ENCODE data around the gene RHBDF2.

Gene RHBDF2

DNA sequence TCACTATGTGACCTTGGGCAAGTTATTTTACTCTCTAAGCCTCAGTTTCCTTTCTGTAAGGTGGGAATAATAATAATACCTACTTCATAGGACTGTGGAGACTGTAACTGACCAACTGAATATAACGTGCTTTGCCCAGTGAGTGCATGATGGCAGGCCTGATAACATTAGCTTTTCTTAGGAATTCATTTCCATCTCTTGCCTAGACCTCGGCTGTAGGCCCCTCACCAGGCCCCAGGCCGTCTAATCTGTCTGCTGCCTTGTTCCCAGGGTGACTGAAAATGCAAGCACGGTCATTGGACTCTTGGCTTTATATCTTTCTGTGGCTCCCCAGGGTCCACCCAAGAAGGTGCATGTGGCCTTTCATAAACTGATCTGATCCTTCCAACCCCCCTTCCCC lies 41.5 kb downstream of the RHBDF2 start:
- DNase-seq (ENCODE audit: low read depth) = no peak

DNA sequence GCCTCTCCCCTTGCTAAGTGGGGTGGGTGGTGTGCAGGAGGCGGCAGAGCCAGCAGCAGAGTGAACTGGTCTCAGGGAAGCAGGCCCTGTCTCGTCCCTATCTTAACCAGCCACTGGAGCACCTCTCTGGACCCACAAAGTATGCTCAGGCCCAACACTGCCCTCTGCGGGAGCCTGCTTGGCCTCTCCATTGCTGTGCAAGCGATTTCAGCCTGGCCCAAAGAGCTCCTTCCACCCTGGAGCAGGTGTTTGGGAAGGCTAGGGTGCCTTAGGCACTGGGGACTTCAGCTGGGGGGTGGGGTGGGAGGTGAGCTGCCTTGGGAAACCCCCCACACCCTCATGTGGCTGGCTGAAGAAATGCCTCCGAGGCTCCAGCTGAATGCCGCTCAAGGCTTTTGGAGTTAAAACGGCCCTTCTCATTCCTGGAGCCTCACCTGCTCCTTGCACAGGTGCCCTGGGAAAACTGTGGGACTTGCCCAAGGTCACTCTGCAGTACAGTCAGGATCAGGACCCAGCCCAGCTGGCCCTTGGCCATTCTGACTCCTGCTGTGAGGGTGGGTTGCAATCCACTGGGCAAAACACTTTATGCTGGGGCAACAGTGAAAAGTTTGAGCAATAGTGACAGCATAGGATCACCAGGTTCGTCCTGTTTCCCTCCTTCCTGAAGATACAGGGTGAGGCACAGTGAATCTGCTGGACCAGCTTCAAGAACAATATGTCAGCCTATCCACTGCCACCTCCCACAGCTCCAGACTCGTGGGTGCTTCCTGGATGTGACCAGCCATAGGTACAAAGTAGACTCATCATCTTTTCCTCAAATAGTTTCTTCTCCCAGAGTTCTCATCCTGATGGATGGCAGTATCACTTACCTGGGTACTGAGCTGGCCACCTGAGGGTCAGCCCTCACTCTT lies 42.4 kb downstream of the RHBDF2 start:
- no peak for DNase-seq (ENCODE audit: low read depth)

DNA sequence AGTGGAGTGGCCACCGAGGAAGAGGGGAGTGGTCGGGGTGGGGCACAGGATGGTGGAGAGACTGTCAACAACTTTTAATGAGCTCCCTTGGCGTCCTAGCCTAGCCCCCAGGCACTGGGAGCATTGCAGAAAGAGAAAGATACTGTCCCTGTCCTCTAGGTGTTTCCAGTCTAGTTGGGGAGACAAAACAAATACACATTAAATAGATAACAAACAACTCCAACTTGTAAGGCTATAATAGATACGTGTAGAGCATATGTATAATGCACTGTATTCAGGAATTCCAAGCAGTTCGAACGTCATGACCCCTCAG lies 47.8 kb downstream of the RHBDF2 start:
- no peak for DNase-seq (ENCODE audit: low read depth)

DNA sequence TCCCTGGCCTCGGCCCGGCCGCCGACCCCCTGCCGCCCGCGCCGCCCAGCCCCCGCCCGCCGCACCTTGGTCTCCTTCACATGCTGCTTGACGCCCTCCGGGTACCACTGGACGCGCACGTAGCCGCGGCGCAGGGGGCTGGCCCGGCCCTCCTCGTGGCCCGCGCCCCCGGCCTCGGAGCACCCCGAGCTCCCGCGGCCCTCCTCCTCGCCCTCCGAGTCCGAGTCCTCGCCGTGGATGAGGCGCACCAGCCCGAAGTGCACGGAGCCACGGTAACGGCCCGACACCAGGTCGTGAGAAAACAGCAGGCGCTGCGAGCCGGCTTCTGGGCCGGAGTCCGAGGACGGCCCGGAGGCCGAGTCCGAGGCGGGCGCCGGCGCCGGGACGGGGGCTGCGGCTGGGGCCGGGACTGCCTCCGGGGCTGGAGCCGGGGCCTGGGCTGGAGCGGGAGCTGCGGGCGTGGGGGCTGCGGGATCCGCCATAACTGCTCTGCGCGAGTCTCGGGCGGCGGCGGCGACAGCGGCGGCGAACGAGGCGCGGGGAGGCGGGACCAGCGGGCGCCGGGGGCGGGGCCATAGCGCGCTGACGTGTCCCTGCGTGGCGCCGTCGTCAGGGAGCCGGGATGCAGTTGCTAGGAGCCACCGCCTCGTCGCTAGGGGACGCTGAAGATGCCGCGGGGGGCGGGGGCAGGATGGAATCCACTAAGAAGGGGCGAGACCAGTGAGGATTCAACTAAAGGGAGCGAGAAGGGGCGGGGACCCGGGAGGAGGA lies 48.4 kb downstream of the RHBDF2 start, which contains the start of gene UBE2O:
Gene UBE2O, minus strand, starts transcription at position 493 of the 771 bp plus-strand sequence. Its CDS starts 11 bp downstream, at position 482.
- DNase-seq (ENCODE audit: low read depth) = peak; percentile 82

DNA sequence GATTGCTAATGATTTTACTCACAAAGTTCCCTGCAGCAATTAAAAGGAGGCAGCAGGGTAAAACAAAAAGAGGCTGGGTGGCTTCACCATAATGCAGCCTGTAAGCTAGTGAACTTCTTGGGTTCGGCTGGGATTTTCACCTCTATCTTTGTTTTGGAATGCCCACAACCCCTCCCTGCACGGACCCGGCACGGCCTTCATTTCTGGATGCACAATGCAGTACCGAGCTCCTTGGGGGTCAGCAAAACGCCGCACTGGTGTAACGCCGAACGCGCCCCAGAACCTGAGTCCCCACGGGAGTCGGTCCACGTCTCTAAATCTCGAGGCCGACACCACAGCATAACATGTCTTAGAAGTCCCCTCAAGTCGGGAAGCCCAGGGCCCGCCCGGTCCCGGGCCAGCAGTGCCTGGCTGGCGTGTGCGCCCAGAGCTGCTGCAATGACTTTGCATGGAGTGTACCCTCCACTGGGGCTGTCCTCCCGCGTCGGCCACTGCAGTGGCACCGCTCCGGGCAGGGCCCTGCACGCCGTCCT lies 49.0 kb downstream of the RHBDF2 start:
- DNase-seq (ENCODE audit: low read depth) = no peak

DNA sequence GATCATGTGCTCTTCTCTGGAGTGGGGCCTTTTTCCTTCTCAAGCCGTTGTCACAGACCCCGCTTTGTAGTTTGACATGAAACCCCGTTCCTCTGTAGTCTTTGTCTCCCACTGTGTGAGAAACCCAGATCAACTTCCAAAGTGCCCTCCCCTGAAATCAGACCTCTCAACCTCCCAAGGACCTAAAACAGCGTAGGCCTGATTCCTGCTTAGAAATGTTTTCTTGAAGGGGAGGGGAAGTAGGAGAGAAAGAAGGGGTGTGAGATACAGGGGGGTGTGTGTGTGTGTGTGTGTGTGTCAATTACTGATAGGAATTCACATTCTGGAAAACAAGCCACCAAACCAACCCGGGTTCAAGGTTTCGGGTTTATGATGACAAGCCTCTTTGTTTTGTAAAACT lies 49.7 kb downstream of the RHBDF2 start:
- no peak for DNase-seq (ENCODE audit: low read depth)

DNA sequence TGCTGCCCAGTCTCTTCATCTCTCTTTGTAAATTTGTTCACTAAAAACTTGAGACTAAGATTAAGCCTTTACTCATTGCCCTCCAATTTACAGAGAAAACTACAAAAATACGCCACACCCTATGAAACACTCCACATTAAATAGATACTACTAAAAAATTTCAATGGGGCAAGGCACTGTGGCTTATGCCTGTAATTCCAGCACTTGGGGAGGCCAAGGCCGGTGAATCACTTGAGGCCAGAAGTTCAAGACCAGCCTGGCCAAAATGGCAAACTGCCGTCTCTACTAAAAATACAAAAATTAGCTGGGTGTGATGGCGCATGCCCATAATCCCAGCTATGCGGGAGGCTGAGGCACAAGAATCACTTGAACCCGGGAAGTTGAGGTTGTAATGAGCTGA lies 52.1 kb downstream of the RHBDF2 start:
- no peak for DNase-seq (ENCODE audit: low read depth)

DNA sequence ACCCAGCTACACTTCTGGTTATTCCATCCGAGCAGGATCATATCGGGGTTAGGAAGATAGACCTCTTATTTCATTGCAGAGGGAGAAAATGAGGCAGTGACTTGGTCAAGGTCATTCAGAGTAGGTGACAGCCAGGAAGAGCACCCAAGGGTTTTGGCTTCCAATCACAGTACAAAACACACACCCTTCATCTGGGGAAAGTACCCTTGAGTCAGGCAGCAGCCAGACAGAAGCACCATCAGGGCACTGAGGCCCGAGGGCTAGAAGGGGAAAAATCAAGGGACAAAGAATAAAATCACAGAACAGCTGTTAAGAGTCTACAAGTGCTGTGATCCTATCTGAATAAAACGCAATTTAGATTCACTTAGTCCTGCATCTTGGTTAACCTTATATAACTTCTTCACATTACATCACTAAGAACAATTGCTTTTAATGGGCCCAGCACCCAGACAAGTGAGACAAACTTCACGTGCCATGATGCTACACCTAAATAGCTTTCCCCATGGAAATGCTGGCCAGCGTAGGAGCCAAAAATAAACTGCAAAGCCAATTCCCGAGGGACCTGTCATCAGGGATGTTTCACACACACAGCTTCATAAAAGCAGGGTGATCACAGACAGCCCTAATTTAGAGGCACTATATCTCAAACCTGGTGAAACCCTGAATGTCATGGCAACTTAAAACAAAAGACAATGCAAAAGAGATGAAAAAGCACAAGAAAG lies 53.1 kb downstream of the RHBDF2 start:
- DNase-seq (ENCODE audit: low read depth) = no peak

DNA sequence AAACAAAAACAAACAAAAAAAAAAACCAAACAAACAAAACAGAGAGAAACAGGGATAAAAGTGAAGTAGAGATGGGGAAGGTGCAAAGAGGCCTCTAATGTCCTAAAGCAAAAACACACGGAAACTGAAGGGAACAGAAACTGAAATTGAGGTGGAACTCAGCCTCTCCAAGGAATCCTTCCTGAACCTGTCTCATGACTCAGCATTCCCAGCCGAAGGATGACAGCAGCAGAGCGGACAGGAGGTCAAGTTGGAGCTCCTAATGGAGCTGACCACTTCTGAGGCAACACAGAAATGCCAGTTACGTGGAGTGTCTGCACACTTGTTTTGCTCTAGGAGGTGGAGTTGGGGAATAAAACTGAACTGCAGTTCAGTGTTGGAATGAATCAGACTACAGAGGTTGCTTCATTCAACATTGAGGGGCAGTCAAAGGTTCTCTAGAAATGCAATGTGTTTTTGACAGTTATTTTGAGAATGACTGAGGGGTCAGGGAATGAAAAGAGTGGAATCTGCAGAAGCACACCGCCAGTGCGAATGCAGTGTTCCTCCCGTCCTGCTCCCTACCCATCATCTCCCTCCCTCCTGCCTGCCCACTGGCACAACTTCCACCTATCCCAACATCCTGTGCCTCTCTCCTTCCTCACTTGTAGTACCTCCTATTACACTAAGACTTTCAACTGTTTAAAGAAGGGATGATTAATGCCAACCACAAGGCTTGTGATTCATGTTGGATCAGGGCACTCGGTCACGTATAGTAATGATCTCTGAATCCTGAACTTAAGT lies 54.6 kb downstream of the RHBDF2 start:
- DNase-seq (ENCODE audit: low read depth) = no peak

DNA sequence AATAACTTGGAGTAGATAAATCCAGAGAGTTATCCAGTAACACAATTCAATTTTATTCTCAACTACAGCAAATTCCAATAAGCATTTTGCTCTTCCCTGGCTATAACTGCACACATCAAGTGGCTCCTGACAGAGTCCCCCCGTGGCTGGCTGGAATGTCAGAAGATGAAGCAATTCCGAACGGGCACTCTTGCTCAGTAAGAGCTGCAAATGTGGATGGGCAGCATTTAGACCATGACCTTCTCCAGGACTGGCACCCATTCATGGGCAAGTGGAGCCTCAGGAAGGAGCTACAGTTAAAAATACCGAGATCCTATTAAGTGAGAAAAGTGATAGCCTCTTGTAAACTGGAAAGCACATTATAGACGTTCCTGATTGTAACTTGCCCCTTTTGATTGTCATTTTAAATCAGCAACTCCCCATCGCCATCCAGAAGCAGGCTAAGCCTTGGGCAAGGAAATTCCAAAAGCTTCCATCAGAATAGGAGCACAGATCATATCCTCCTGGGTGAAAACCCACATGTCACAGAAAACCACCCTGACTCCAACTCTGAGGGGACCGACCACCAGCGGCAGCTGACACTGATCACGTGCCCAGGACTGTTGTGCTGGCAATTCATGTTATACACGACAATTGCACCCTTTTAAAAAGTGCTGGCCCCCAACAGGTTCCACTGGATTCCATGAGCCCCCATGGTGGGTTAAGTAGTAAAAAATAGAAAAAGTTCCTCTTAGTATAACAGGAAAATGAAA lies 55.4 kb downstream of the RHBDF2 start:
- no peak for DNase-seq (ENCODE audit: low read depth)

DNA sequence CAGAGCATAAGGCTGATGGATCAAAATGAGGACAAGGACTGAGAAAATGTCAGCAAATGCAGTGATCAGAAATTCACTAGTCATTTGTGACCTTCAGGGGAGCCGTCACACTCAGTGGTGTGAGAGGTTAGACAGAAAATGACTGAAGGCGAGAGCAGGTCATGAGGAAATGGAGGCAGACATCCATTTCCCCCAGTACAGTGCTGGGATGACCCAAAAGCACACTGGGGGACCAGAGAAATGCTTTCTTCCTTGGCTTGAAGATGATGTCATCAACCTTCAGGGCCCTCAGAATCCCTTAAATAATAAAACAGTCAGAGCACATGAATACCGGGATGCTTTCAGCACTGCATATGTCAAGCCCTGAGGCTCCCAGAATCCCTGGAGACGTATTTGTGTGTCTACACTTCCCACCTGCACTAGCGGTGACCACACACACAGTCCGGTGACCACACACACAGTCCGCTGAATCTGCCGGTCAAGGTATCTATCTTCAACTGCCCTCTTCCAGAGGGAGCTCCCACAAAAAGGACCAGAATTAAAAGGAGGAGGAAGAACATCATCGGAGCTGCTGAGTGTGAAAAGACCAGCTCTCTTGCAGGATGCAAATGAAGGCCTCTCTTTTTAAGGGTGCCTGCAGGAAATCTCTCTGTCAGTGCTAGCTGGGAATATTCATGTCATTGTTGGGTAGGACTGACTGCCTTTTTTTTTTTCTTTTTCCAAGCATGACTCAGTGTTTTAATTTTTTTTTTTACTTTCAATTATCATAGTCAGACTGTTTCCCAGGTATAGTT lies 56.5 kb downstream of the RHBDF2 start:
- no peak for DNase-seq (ENCODE audit: low read depth)

DNA sequence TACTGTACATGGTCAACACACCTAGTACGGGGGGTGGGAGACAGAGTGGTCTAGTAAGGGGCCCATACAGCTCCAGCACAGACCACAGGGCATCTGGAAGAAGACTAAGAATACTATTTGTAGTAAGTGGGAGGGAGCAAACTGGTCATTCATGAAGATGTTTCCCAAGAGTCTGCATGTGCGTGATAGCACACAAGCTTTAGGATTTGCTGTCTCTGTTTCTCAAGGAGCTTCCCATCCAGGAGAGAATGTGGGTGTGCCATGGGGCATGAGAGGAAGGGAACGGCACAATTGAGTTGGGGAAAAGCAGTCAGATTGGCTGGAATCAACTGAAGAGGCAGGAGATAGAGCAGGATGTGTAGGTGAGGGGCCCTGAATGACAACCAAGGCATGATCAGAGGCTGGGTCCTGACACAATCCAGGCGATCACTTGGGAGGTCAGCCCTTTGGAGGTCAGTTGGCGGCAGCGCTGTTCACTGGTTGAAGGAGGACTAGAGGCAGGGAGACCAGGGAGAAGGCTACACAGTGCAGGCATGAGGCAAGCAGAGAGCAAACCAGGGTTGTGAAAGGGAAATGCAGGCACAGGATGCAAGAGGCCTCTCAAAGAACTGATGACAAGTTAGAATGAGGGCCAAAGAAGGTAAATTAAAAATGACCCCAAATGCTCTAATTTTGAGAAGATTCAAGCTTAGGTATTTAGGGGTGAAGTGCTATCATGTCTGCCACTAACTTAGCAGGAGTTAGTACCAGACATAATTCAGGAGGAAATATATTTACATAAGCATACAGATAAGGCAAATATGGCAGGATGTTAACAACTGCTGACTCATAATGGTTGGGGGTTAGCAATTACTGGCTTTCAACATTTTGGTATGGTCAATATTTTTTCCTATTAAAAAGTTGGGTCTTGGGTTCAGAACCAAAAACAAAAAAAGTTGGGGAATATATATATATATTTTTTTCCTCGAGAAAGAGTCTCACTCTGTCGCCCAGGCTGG lies 58.6 kb downstream of the RHBDF2 start:
- no peak for DNase-seq (ENCODE audit: low read depth)

DNA sequence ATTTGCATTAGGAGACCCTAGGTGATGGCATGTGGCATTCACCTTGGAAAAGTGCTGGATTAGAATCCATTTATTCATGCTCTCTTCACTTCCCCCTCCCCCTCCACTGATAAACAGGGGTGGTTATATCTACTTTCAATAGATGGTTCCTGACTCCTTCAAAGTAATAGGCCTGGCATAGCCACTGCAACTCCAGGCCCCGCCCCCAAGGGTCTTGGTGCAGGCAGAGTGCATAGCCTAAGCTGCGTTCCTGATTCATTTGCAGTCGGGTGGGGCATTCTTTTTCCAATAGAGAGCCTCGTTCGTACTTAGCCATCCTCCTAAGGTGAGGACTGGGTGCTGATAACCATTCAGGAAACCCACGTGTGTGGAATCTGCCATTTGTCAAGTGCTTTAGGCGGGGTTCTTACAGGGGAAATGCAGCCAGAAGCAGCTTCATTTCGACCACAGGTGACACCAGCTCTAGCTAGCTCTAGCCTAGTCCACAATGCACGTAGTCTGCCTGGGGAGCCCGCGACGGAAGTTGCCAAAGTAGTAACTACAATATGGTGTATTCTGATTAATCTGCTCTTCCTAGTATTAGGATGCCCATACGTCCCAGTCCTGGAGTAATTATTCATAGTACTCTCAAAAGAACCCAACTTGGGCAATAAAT lies 59.4 kb downstream of the RHBDF2 start:
- no peak for DNase-seq (ENCODE audit: low read depth)

DNA sequence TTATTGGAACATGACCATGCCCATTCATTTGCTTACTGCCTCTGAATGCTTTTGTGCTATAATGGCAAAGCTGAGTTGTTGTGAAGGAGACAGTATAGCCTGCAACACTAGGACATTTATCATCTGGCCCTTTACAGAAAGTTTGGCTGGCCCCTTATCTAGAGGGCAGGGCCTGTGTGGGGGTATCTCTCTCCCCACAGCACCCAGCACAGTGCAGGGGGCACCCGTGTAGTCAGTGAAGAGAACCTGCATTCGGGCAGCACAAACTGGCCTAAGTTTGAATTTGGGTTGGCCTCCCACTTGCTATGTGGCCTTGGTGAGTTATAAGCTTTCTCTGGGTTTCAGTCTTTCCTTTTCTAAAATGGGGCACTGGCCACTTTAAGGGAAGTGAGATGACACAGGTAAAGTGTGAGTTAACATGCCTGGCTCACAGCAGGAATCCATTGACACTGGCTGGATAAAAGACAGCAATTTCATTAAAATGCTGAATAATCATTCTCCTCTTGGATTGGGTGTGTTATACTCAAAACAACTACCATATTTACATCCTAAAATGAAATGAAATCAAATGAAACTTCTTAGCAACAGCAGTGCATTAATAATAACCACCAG lies 60.4 kb downstream of the RHBDF2 start:
- DNase-seq (ENCODE audit: low read depth) = no peak

DNA sequence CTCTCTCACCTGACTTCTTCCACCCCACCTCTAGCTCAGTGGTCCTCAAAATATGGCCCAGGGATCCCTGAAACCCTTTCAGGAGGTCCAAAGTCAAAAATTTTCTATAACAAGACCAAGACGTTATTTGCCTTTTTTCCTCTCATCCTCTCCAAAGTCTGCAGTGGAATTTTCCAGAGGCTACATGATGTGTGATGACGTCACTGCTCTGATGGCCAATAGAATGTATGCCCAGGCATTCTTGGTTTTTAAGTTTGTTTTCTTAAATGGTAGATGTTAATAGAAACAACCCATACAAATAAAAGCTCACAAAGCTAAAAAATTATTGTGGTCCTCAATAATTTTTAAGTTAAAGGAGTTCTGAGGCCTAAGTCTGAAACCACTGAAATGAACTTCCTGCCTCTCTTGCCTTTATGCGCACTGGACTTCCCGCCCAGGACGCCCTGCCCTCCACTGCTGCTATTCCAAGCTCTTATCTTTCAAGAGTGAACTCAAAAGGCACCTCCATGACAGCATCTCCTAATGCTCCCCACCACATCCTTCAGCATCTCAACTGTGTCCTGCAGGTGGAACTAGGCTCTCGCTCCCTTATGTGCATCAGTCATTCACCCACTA lies 61.8 kb downstream of the RHBDF2 start:
- DNase-seq (ENCODE audit: low read depth) = no peak

DNA sequence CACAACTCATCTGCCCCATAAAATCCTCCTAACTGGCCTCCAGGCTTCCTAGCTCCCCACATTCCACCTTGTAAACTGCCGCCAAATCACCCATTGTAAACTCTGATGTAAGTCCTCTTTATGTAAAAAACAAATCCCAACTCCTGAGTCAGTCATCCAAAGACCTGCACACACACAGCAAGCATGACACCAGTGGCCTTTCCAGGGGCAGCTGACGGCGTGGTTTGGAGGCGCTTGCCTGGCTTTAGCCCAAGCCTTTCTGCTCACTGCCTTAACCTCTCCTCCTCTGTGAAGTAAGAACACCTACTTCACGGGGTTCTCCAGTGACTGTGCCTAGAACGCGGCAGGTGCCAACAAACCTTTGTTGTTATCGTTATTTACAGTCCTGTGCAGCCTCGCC lies 62.3 kb downstream of the RHBDF2 start:
- DNase-seq (ENCODE audit: low read depth) = no peak

Data from stimulated activated CD8-positive, alpha-beta memory T cell treated with anti-CD3 and anti-CD28 coated beads, Interleukin-12 subunit alpha, Interleukin-12 subunit beta, amount 100 ng/mL, for 1 hour (primary cell).